ENCODE results near the gene NAPA.

DNA sequence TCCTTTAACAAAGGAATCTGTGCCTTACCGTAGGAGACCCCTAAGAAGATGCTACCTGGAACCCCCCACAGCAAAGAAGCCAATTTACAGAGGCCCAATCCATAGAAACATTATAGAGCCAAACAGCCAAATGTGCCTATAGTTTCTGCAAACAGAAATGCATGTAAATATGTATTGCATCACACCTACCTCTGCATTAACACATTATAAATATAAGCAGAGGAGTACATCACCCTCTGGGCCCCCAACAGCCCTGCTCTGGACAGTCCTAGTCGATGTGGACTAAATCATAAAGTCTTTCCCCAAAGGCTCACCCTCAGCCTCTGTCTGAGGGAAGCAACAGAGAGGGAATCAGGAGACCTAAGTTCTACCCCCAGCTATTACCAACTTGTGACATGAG, 32.3 kb upstream of the NAPA start:
- TF ChIP-seq, protein P1, sequence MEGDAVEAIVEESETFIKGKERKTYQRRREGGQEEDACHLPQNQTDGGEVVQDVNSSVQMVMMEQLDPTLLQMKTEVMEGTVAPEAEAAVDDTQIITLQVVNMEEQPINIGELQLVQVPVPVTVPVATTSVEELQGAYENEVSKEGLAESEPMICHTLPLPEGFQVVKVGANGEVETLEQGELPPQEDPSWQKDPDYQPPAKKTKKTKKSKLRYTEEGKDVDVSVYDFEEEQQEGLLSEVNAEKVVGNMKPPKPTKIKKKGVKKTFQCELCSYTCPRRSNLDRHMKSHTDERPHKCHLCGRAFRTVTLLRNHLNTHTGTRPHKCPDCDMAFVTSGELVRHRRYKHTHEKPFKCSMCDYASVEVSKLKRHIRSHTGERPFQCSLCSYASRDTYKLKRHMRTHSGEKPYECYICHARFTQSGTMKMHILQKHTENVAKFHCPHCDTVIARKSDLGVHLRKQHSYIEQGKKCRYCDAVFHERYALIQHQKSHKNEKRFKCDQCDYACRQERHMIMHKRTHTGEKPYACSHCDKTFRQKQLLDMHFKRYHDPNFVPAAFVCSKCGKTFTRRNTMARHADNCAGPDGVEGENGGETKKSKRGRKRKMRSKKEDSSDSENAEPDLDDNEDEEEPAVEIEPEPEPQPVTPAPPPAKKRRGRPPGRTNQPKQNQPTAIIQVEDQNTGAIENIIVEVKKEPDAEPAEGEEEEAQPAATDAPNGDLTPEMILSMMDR (IDR thresholded peaks at IDR 0.05): no peak
- TF ChIP-seq POLR2A (IDR thresholded peaks at IDR 0.05) (no peak), POLR2AphosphoS5 (IDR thresholded peaks at IDR 0.05) (no peak), EP300 (IDR thresholded peaks at IDR 0.05) (no peak)

Measured in sigmoid colon (tissue), 4 donors.